ENCODE data around the gene SUSD1.

SUSD1 gene

GRCh38 chr9:112162621-112163413 lies 12.3 kb downstream of the SUSD1 start:
- WGBS (ENCODE audit: extremely low coverage, insufficient coverage, low lambda C conversion rate), result no CpG with 5 or more reads among the region's 5 CpGs
- H3K27ac ChIP-seq (ENCODE audit: low read depth, low read length), result no peak overlapping the region
- no peak overlapping the region for H3K18ac ChIP-seq (ENCODE audit: low read length)

GRCh38 chr9:112159781-112160180 lies 15.3 kb downstream of the SUSD1 start:
- Histone ChIP-seq H3K79me1 (ENCODE audit: low read length) (no peaks in the 10 kb centered on the region), H3K4me3 (ENCODE audit: low read length) (no peak overlapping the region), H3K4me1 (ENCODE audit: control insufficient read depth, low read depth, low read length) (no peaks in the 10 kb centered on the region), H3K23ac (ENCODE audit: low read length) (no peak overlapping the region), H2BK5ac (ENCODE audit: low read length) (no peak overlapping the region), H3K4me2 (ENCODE audit: low read length) (no peak overlapping the region), H3K56ac (ENCODE audit: low read length) (no peak overlapping the region), H3K27ac (ENCODE audit: low read depth, low read length) (no peak overlapping the region), H3K79me2 (ENCODE audit: control insufficient read depth, insufficient read depth, low read length) (no peaks in the 10 kb centered on the region), H4K8ac (ENCODE audit: low read depth, low read length) (no peak overlapping the region), H2BK120ac (ENCODE audit: low read depth, low read length) (no peak overlapping the region), H2AK5ac (ENCODE audit: low read length) (no peak overlapping the region), H2BK15ac (replicated peaks; ENCODE audit: low read depth) (no peak overlapping the region), H3K9ac (ENCODE audit: low read length) (no peak overlapping the region), H3K4ac (ENCODE audit: low read depth, low read length) (no peak overlapping the region), H4K5ac (ENCODE audit: low read length) (no peak overlapping the region), H3K18ac (ENCODE audit: low read length) (no peak overlapping the region), H3K27me3 (ENCODE audit: insufficient read depth, low read length, poor library complexity) (no peaks in the 10 kb centered on the region), H3K36me3 (ENCODE audit: control insufficient read depth, insufficient read depth, low read length) (no peaks in the 10 kb centered on the region)
- no peak for DNase-seq
- no CpG with 5 or more reads among the region's 1 CpG for WGBS (ENCODE audit: extremely low coverage, insufficient coverage, low lambda C conversion rate)

More at GRCh38 chr9:112162621-112163413, 12.3 kb downstream of the SUSD1 start:
- H3K27me3 ChIP-seq (ENCODE audit: insufficient read depth, low read length, poor library complexity), result no peaks in the 10 kb centered on the region
- no peaks in the 10 kb centered on the region for H3K36me3 ChIP-seq (ENCODE audit: control insufficient read depth, insufficient read depth, low read length)
- no peak overlapping the region for H4K5ac ChIP-seq (ENCODE audit: low read length)
- no peaks in the 10 kb centered on the region for H3K79me2 ChIP-seq (ENCODE audit: control insufficient read depth, insufficient read depth, low read length)
- H3K4me1 ChIP-seq (ENCODE audit: control insufficient read depth, low read depth, low read length), result no peaks in the 10 kb centered on the region
- H3K4me2 ChIP-seq (ENCODE audit: low read length), result no peak overlapping the region
- no peaks in the 10 kb centered on the region for H3K79me1 ChIP-seq (ENCODE audit: low read length)
- H3K4ac ChIP-seq (ENCODE audit: low read depth, low read length), result no peak overlapping the region
- no peak overlapping the region for H3K4me3 ChIP-seq (ENCODE audit: low read length)
- no peak overlapping the region for H2BK15ac ChIP-seq (replicated peaks; ENCODE audit: low read depth)
- no peak overlapping the region for H3K23ac ChIP-seq (ENCODE audit: low read length)
- H2AK5ac ChIP-seq (ENCODE audit: low read length), result no peak overlapping the region
- H4K8ac ChIP-seq (ENCODE audit: low read depth, low read length), result no peak overlapping the region
- H2BK120ac ChIP-seq (ENCODE audit: low read depth, low read length), result no peak overlapping the region
- no peak overlapping the region for H2BK5ac ChIP-seq (ENCODE audit: low read length)
- H3K9ac ChIP-seq (ENCODE audit: low read length), result no peak overlapping the region
- H3K56ac ChIP-seq (ENCODE audit: low read length), result no peak overlapping the region
- no peak for DNase-seq

DNA sequence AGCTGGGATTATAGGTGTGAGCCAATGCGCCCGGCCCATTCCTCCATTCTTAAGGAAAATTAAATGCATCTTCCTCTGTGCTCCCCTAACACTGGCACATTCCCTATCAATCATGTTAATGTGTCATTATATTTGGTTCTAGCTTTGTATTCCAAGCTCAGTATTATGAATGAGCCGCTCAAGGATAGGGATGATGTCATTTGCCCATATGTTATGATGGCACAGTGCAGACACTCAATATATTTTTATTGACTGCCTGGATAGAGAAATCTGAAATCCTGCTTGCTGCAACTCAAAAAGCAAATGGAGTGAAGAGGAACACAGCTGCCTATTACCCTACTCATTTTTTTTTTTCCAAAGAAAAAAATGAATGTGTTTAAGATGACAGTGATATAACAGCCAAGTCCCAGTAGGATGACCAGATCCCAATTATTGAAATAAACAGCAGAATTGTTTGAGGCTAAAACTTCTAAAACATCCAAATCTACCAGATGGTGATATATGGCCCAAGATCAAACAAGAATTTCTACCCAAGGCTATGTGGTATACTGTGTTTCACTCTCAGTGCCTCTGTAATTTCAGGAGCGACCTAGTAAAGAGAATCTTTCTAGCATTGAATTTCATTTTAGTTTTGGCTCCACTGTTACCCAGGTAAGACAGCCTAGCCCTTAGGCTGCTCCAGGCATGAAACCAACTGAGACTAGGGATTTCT lies 16.3 kb downstream of the SUSD1 start:
- WGBS (ENCODE audit: extremely low coverage, insufficient coverage, low lambda C conversion rate), result no CpG with 5 or more reads among the region's 4 CpGs
- H4K5ac ChIP-seq (ENCODE audit: low read length), result no peak overlapping the region
- H3K4me3 ChIP-seq (ENCODE audit: low read length), result no peak overlapping the region
- no peak overlapping the region for H3K4me2 ChIP-seq (ENCODE audit: low read length)
- H3K79me1 ChIP-seq (ENCODE audit: low read length), result no peaks in the 10 kb centered on the region
- H3K36me3 ChIP-seq (ENCODE audit: control insufficient read depth, insufficient read depth, low read length), result no peaks in the 10 kb centered on the region
- DNase-seq, result no peak
- no peak overlapping the region for H2AK5ac ChIP-seq (ENCODE audit: low read length)
- H3K27me3 ChIP-seq (ENCODE audit: insufficient read depth, low read length, poor library complexity), result no peaks in the 10 kb centered on the region
- H2BK120ac ChIP-seq (ENCODE audit: low read depth, low read length), result no peak overlapping the region
- no peaks in the 10 kb centered on the region for H3K79me2 ChIP-seq (ENCODE audit: control insufficient read depth, insufficient read depth, low read length)
- H2BK15ac ChIP-seq (replicated peaks; ENCODE audit: low read depth), result no peak overlapping the region
- H3K9ac ChIP-seq (ENCODE audit: low read length), result no peak overlapping the region
- H3K18ac ChIP-seq (ENCODE audit: low read length), result no peak overlapping the region
- H2BK5ac ChIP-seq (ENCODE audit: low read length), result no peak overlapping the region
- no peak overlapping the region for H3K23ac ChIP-seq (ENCODE audit: low read length)
- no peak overlapping the region for H3K27ac ChIP-seq (ENCODE audit: low read depth, low read length)
- no peak overlapping the region for H4K8ac ChIP-seq (ENCODE audit: low read depth, low read length)
- H3K4me1 ChIP-seq (ENCODE audit: control insufficient read depth, low read depth, low read length), result no peaks in the 10 kb centered on the region
- no peak overlapping the region for H3K56ac ChIP-seq (ENCODE audit: low read length)
- H3K4ac ChIP-seq (ENCODE audit: low read depth, low read length), result no peak overlapping the region

DNA sequence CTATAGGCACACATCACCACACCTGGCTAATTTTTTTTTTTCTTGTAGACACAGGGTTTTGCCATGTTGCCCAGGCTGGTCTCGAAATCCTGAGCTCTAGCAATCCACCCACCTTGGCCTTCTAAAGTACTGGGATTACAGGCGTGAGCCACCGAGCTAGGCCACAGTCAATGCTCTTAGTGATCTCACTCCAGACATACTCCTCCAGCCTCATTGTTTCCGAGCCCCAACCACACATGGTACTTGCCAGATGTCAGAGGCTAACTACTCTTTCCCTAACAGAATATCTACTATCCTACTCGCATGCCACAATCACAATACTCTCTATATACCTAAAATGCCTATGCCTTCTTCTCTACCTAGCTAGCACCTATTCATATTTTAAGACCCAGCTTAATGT lies 17.1 kb downstream of the SUSD1 start:
- H2BK5ac ChIP-seq (ENCODE audit: low read length), result no peak overlapping the region
- H3K9ac ChIP-seq (ENCODE audit: low read length), result no peak overlapping the region
- no CpG with 5 or more reads among the region's 5 CpGs for WGBS (ENCODE audit: extremely low coverage, insufficient coverage, low lambda C conversion rate)
- H4K5ac ChIP-seq (ENCODE audit: low read length), result no peak overlapping the region
- H3K36me3 ChIP-seq (ENCODE audit: control insufficient read depth, insufficient read depth, low read length), result no peaks in the 10 kb centered on the region
- no peak overlapping the region for H3K27ac ChIP-seq (ENCODE audit: low read depth, low read length)
- H2BK120ac ChIP-seq (ENCODE audit: low read depth, low read length), result no peak overlapping the region
- no peak overlapping the region for H3K18ac ChIP-seq (ENCODE audit: low read length)
- no peaks in the 10 kb centered on the region for H3K4me1 ChIP-seq (ENCODE audit: control insufficient read depth, low read depth, low read length)
- H3K79me1 ChIP-seq (ENCODE audit: low read length), result no peaks in the 10 kb centered on the region
- H3K4me2 ChIP-seq (ENCODE audit: low read length), result no peak overlapping the region
- no peaks in the 10 kb centered on the region for H3K27me3 ChIP-seq (ENCODE audit: insufficient read depth, low read length, poor library complexity)
- H2BK15ac ChIP-seq (replicated peaks; ENCODE audit: low read depth), result no peak overlapping the region
- H2AK5ac ChIP-seq (ENCODE audit: low read length), result no peak overlapping the region
- H3K23ac ChIP-seq (ENCODE audit: low read length), result no peak overlapping the region
- no peak overlapping the region for H3K56ac ChIP-seq (ENCODE audit: low read length)
- H3K79me2 ChIP-seq (ENCODE audit: control insufficient read depth, insufficient read depth, low read length), result no peaks in the 10 kb centered on the region
- H3K4ac ChIP-seq (ENCODE audit: low read depth, low read length), result no peak overlapping the region
- DNase-seq, result no peak
- no peak overlapping the region for H3K4me3 ChIP-seq (ENCODE audit: low read length)
- no peak overlapping the region for H4K8ac ChIP-seq (ENCODE audit: low read depth, low read length)

- H3K4ac ChIP-seq (ENCODE audit: low read depth, low read length), result no peak overlapping the region
- no peaks in the 10 kb centered on the region for H3K79me2 ChIP-seq (ENCODE audit: control insufficient read depth, insufficient read depth, low read length)
- H3K4me2 ChIP-seq (ENCODE audit: low read length), result no peak overlapping the region
- no peak overlapping the region for H2BK15ac ChIP-seq (replicated peaks; ENCODE audit: low read depth)
- no peak overlapping the region for H3K4me3 ChIP-seq (ENCODE audit: low read length)
- H3K4me1 ChIP-seq (ENCODE audit: control insufficient read depth, low read depth, low read length), result no peaks in the 10 kb centered on the region
- no peaks in the 10 kb centered on the region for H3K36me3 ChIP-seq (ENCODE audit: control insufficient read depth, insufficient read depth, low read length)
- H2BK120ac ChIP-seq (ENCODE audit: low read depth, low read length), result no peak overlapping the region
- H3K9ac ChIP-seq (ENCODE audit: low read length), result no peak overlapping the region
- no peaks in the 10 kb centered on the region for H3K79me1 ChIP-seq (ENCODE audit: low read length)
- no peak for DNase-seq
- H2AK5ac ChIP-seq (ENCODE audit: low read length), result no peak overlapping the region
- H3K18ac ChIP-seq (ENCODE audit: low read length), result no peak overlapping the region
- no peak overlapping the region for H3K23ac ChIP-seq (ENCODE audit: low read length)
- H3K27ac ChIP-seq (ENCODE audit: low read depth, low read length), result no peak overlapping the region
- no peak overlapping the region for H4K8ac ChIP-seq (ENCODE audit: low read depth, low read length)
- WGBS (ENCODE audit: extremely low coverage, insufficient coverage, low lambda C conversion rate), result no CpG with 5 or more reads among the region's 1 CpG
- H2BK5ac ChIP-seq (ENCODE audit: low read length), result no peak overlapping the region
- no peaks in the 10 kb centered on the region for H3K27me3 ChIP-seq (ENCODE audit: insufficient read depth, low read length, poor library complexity)
- H3K56ac ChIP-seq (ENCODE audit: low read length), result no peak overlapping the region
- no peak overlapping the region for H4K5ac ChIP-seq (ENCODE audit: low read length)
Measured at GRCh38 chr9:112157087-112157486, 18.0 kb downstream of the SUSD1 start.

All from mesendoderm (in vitro differentiated cells).